Stimulated activated naive B cell treated with anti-CD40 and anti-IgM and Interleukin-4, amounts not matched to agents 10 μg/mL and 1 μg/mL and 100 μg/mL, for 72 hours (primary cell): ENCODE data around the gene BCLAF1.

Experiments used
- ATAC-seq, 2 donors: fragments of 150-1000 bp; cut with Tn5 transposase; replicated peaks; 2 replicates each; pipeline ENCODE4 v1.10.0; 2021; ENCODE audit warnings: moderate library complexity in 1 of 2
- DNase-seq: peaks from one replicate; pipeline ENCODE4 v3.0.0; 2021
- H3K27ac Mint-ChIP-seq: one replicate; pipeline ENCODE4 v1.8.0; 2022; ENCODE audit warnings: mild to moderate bottlenecking, mixed read lengths
- H3K27me3 Mint-ChIP-seq, 2 donors: one replicate each; pipeline ENCODE4 v1.8.0; 2022; ENCODE audit warnings: mixed read lengths in 2 of 2
- H3K36me3 Mint-ChIP-seq, 2 donors: one replicate each; pipeline ENCODE4 v1.8.0; 2022; ENCODE audit warnings: mixed read lengths in 2 of 2, mild to moderate bottlenecking in 1 of 2
- H3K4me1 Mint-ChIP-seq, 2 donors: one replicate each; pipeline ENCODE4 v1.8.0; 2022; ENCODE audit warnings: mixed read lengths in 2 of 2, mild to moderate bottlenecking in 1 of 2
- H3K4me3 Mint-ChIP-seq, 2 donors: one replicate each; pipeline ENCODE4 v1.8.0; 2022; ENCODE audit warnings: mild to moderate bottlenecking in 2 of 2, mixed read lengths in 2 of 2, moderate library complexity in 1 of 2
- H3K9me3 Mint-ChIP-seq, 2 donors: one replicate each; pipeline ENCODE4 v1.8.0; 2022; ENCODE audit warnings: mixed read lengths in 2 of 2, mild to moderate bottlenecking in 1 of 2

The BCLAF1 gene, protein sequence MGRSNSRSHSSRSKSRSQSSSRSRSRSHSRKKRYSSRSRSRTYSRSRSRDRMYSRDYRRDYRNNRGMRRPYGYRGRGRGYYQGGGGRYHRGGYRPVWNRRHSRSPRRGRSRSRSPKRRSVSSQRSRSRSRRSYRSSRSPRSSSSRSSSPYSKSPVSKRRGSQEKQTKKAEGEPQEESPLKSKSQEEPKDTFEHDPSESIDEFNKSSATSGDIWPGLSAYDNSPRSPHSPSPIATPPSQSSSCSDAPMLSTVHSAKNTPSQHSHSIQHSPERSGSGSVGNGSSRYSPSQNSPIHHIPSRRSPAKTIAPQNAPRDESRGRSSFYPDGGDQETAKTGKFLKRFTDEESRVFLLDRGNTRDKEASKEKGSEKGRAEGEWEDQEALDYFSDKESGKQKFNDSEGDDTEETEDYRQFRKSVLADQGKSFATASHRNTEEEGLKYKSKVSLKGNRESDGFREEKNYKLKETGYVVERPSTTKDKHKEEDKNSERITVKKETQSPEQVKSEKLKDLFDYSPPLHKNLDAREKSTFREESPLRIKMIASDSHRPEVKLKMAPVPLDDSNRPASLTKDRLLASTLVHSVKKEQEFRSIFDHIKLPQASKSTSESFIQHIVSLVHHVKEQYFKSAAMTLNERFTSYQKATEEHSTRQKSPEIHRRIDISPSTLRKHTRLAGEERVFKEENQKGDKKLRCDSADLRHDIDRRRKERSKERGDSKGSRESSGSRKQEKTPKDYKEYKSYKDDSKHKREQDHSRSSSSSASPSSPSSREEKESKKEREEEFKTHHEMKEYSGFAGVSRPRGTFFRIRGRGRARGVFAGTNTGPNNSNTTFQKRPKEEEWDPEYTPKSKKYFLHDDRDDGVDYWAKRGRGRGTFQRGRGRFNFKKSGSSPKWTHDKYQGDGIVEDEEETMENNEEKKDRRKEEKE

DNA sequence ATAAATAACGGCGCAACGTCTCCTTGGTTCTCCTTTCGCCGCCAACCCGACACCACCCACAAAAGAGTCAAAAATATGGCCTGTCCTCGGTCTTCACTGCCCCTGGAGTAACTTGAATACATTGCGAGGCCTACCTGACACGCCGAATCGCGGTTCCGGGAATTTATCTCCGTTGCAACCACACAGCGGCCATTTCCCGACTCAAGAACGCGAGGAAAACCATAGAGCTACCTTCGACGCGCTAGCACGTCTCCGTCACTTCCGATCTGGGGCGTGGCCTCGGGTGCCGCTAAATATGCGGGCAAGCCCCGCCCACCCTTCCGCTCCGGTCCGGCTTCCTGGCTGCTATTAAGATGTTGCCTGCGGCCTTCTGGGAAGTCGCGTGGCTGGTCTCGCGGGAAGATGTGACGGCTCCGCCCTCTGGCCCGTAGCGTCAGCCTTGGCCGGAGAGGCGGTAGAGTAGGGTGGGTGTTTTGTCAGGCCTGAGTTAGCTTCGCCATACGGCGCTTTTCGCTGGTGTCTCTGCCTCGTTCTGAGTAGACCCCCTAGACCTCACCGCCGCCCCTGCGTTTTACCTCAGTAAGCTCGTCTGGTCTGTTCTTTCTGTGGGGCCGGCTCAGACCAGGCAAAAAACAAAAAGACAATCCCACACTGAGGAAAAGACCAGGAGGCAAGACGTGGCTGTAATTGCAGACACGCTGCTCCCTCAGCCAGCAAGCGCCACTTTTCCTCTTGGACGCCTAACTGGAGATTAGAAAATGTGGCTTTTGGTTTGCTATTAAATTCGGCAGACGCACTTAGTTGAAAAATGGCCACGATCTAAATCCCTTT lies at the start of gene BCLAF1:
Gene BCLAF1, minus strand, starts transcription at position 268 of the 831 bp plus-strand sequence. CDS start 9,980 bp downstream, outside the sequence.
- peak within 1 kb of the TSS; percentile 96 to 99 for H3K4me3 Mint-ChIP-seq
- H3K36me3 Mint-ChIP-seq: peaks cover 24 to 33% of the 10 kb centered on the region in 2 donors
- DNase-seq: peak; percentile 100
- H3K27me3 Mint-ChIP-seq: no peaks in the 10 kb centered on the region
- no peaks in the 10 kb centered on the region for H3K9me3 Mint-ChIP-seq
- H3K4me1 Mint-ChIP-seq: peaks cover 22 to 33% of the 10 kb centered on the region in 2 donors
- peak within 1 kb of the TSS; percentile 100 for H3K27ac Mint-ChIP-seq
- peak; percentile 91 to 92 for ATAC-seq

DNA sequence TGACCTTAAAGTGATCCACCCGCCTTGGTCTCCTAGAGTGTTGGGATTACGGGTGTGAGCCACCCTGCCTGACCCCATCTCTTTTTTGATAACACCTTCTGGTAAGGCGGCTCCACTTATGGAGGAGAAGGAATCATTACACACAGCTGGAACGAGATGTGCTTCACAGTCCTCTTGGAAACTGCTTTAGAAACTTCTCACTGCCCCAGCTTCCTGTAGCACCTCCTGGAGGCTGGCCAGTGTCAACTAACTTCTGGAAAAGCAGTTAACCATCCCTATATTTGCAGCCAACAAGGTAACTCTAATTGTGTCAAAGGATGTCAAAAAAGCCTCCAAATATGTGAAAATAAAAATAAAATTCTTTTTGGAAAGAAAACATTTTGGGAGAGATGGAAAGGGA lies 48.8 kb upstream of the BCLAF1 start:
- Mint-ChIP-seq H3K4me1 (no peaks in the 10 kb centered on the region), H3K27ac (no peak overlapping the region), H3K9me3 (no peaks in the 10 kb centered on the region), H3K27me3 (no peaks in the 10 kb centered on the region), H3K4me3 (no peak overlapping the region), H3K36me3 (no peaks in the 10 kb centered on the region)
- ATAC-seq (no peak), DNase-seq (no peak)

DNA sequence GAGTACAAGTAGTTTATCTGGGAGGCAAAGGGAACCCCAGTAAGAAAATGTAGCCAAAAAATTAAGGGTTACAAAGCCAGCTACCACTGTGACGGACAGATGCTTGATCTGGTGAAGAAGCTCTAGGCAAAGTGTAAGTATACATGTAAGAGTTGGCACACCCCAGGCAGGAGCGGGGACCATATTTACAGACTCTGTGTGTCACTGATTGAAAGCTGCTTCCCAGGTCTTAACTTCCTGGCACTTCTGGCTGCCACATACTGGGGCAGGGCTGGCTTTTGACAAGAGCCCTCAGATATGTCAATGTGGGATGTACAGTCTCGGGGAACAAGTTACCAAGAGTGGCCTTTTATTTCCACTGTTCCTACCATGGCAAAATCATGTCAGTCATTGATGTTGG lies 48.0 kb upstream of the BCLAF1 start:
- Mint-ChIP-seq H3K36me3 (no peaks in the 10 kb centered on the region), H3K9me3 (no peaks in the 10 kb centered on the region), H3K4me3 (no peak overlapping the region), H3K4me1 (no peaks in the 10 kb centered on the region), H3K27me3 (no peaks in the 10 kb centered on the region), H3K27ac (no peak overlapping the region)
- DNase-seq (no peak), ATAC-seq (no peak)

DNA sequence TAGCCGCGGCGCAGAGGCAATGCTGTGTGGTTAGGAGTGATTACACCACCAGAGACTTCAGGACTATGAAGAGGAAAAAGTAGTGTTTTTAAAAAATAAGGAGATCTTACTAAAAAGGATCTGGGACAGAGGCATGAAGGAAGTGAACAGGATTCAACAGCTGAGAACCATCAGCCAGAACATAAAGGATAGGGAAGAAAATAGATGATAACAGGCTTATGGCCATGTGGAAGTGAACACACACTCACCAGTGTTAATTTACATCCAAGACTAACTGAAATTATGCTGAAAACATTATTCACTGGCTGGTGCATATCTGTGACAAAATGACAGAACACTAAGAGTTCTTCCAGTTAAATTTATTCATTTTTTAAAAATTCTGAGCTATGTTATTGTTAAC lies 47.5 kb upstream of the BCLAF1 start:
- H3K27me3 Mint-ChIP-seq: no peaks in the 10 kb centered on the region
- no peak overlapping the region for H3K4me3 Mint-ChIP-seq
- H3K27ac Mint-ChIP-seq: no peak overlapping the region
- no peak for DNase-seq
- H3K9me3 Mint-ChIP-seq: no peaks in the 10 kb centered on the region
- no peaks in the 10 kb centered on the region for H3K4me1 Mint-ChIP-seq
- ATAC-seq: no peak
- no peaks in the 10 kb centered on the region for H3K36me3 Mint-ChIP-seq

DNA sequence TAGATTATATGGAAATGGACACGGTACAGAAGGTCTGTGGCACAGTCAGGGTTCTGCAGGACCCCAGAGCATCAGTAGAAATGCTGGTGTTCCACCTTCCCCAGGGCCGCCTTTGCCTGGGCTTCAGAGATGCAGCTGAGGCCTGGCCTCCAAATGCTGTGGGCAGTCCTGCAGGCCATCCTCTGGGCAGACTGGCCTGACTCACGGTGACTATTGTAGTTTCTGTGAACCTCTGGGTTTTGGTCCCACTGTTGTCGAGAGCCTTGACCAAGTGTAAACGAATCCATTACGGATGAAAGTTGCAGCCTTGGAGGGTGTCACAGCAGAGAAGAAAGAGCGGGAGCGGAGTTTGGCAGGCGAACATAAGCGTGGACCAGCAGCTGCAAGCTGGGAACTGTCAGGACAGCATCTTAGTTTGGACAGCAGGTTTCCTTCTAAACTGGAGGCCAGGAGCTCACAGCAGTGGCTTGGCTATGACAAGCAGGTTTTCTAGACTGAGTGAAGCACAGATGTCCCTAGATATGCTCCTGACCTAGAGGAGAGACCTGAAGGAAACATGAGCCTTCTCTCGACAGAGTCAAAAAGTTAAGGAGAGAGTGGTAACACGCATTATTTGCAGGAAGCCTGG lies 46.2 kb upstream of the BCLAF1 start:
- no peaks in the 10 kb centered on the region for H3K4me1 Mint-ChIP-seq
- H3K36me3 Mint-ChIP-seq: no peaks in the 10 kb centered on the region
- H3K27ac Mint-ChIP-seq: no peak overlapping the region
- ATAC-seq: no peak
- no peak overlapping the region for H3K4me3 Mint-ChIP-seq
- DNase-seq: no peak
- no peaks in the 10 kb centered on the region for H3K9me3 Mint-ChIP-seq
- no peaks in the 10 kb centered on the region for H3K27me3 Mint-ChIP-seq

DNA sequence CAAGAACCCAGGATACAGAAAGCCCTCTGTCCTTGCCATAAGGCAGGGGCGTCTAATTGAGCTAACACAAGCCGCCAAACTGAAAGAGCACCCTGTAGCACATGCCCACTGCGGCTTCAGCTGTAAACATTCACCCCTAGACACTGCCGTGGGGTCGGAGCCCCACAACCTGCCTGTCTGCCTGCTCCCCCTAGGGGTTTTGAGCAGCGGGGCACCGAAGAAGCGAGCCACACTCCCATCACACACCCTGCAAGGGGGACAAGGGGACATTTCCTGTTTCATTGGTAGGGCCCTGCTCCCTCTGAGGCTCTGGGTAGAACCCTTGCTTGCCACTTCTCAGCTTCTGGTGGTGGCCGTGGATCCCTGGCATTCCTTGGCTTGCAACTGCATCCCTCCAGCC lies 45.2 kb upstream of the BCLAF1 start:
- Mint-ChIP-seq H3K4me3 (no peak overlapping the region), H3K27me3 (no peaks in the 10 kb centered on the region)
- no peak for DNase-seq

DNA sequence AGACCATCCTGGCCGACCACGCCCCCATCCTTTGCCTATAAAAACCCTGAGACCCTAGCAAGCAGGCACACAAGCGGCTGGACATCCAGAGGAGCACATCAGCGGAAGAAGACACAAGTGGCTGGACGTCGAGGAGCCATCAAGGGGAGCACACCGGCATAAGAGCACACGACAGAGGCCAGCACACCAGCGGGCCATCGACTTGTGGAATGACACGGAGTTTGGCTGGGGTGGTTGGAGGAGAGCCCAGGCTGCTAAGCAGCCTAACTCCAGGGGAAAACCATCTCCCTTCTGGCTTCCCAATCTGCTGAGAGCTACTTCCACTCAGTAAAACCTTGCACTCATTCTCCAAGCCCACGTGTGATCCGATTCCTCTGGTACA lies 44.8 kb upstream of the BCLAF1 start:
- no peaks in the 10 kb centered on the region for H3K36me3 Mint-ChIP-seq
- H3K4me1 Mint-ChIP-seq: no peaks in the 10 kb centered on the region
- no peaks in the 10 kb centered on the region for H3K9me3 Mint-ChIP-seq
- H3K27ac Mint-ChIP-seq: no peak overlapping the region
- H3K4me3 Mint-ChIP-seq: no peak overlapping the region
- no peaks in the 10 kb centered on the region for H3K27me3 Mint-ChIP-seq
- DNase-seq: no peak
- ATAC-seq: no peak

More for the DNA sequence above, 45.2 kb upstream of the BCLAF1 start:
- Mint-ChIP-seq H3K4me1 (no peaks in the 10 kb centered on the region), H3K36me3 (no peaks in the 10 kb centered on the region), H3K27ac (no peak overlapping the region), H3K9me3 (no peaks in the 10 kb centered on the region)
- ATAC-seq: no peak

DNA sequence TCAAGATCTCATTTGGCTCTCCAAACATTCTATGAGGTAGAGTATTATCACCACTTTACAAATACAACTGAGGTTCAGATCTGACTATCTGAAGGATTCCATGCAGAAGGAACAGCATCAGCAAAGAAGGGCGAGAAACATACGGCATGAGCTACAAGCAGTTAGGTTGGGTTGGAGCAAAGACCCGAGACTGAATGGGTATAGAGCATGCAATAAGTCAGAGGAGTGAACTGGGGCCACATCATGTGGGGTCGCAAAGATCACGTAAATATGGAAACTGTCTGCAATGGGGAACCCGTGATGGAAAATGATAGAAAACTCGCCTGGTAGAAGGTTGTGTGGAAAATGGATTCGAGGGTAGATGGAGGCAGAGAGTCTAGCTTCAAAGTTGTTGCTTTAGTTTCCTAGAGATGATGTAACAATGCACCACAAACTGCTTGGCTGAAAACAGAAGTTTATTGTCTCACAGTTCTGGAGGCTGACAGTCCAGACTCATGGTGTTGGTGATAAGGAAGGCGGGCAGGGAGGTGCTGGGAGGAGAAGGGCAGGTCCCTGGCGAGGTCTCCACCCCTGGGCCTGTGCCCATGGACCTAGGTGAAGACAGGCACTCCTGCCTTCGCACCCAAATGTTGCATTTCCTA lies 44.3 kb upstream of the BCLAF1 start:
- H3K27me3 Mint-ChIP-seq: no peaks in the 10 kb centered on the region
- H3K9me3 Mint-ChIP-seq: no peaks in the 10 kb centered on the region
- no peak for DNase-seq
- ATAC-seq: no peak
- no peaks in the 10 kb centered on the region for H3K4me1 Mint-ChIP-seq
- H3K27ac Mint-ChIP-seq: no peak overlapping the region
- H3K4me3 Mint-ChIP-seq: no peak overlapping the region
- H3K36me3 Mint-ChIP-seq: no peaks in the 10 kb centered on the region

DNA sequence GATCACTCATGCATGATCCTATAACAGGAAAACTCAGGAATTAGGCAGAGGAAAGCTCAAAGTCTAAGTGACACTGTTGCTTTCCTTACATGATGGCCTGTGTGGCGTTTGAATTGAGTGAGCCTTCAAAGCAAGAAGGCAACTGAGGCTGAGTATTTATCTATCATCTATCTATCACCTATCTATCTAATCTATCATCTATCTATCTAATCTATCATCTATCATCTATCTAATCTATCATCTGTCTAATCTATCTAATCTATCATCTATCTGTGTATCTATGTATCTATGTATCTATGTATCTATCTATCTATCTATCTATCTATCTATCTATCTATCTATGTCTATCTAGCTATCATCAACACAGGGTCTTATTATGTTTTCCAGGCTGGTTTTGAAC lies 41.8 kb upstream of the BCLAF1 start:
- DNase-seq (no peak), ATAC-seq (no peak)
- H3K27ac Mint-ChIP-seq: no peak overlapping the region
- H3K27me3 Mint-ChIP-seq: no peaks in the 10 kb centered on the region
- H3K9me3 Mint-ChIP-seq: no peaks in the 10 kb centered on the region
- H3K4me1 Mint-ChIP-seq: no peaks in the 10 kb centered on the region
- no peak overlapping the region for H3K4me3 Mint-ChIP-seq
- no peaks in the 10 kb centered on the region for H3K36me3 Mint-ChIP-seq

DNA sequence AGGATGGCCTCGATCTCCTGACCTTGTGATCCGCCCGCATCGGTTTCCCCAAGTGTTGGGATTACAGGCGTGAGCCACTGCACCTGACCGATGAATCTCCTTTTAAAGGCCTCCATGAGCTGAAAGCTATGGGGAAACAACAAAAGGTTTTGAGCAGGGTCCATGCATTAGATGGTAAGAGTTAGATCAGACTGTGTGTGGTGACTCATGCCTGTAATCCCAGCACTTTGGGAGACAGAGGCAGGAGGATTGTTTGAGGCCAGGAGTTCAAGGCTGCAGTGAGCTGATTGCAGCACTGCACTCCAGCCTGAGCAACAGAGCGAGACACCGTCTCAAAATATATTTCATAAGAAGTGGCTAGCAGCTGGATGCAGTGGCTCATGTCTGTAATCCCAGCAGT lies 41.0 kb upstream of the BCLAF1 start:
- no peaks in the 10 kb centered on the region for H3K36me3 Mint-ChIP-seq
- DNase-seq (no peak), ATAC-seq (no peak)
- no peaks in the 10 kb centered on the region for H3K9me3 Mint-ChIP-seq
- no peak overlapping the region for H3K4me3 Mint-ChIP-seq
- H3K27ac Mint-ChIP-seq: no peak overlapping the region
- H3K27me3 Mint-ChIP-seq: no peaks in the 10 kb centered on the region
- no peaks in the 10 kb centered on the region for H3K4me1 Mint-ChIP-seq

DNA sequence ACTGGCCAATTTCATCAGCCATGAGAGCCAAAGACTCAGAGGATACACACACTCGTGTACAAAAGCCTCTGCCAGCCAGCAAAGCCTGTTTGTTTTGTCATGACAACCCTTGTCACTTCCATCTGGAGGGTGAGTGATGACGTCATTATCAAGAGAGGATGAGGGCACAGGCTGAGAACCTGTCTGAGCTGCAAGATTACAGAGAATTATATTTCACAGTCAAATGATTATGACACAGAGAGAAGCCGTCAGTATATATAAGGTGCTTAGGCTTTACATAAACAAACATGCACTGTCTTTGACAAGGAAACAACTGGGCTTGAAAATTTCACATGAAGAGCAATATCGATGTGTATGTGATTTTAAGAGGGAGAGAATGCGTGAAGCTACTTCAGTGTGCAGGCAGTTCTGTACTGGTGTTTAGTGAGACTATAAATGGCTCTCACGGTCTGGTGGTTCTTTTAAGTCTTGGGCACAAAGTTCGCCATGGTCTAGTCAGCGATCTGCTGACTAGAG lies 36.5 kb upstream of the BCLAF1 start:
- DNase-seq (no peak), ATAC-seq (no peak)
- Mint-ChIP-seq H3K27me3 (no peaks in the 10 kb centered on the region), H3K27ac (no peak overlapping the region), H3K36me3 (no peaks in the 10 kb centered on the region), H3K4me1 (no peaks in the 10 kb centered on the region), H3K4me3 (no peak overlapping the region), H3K9me3 (no peaks in the 10 kb centered on the region)

DNA sequence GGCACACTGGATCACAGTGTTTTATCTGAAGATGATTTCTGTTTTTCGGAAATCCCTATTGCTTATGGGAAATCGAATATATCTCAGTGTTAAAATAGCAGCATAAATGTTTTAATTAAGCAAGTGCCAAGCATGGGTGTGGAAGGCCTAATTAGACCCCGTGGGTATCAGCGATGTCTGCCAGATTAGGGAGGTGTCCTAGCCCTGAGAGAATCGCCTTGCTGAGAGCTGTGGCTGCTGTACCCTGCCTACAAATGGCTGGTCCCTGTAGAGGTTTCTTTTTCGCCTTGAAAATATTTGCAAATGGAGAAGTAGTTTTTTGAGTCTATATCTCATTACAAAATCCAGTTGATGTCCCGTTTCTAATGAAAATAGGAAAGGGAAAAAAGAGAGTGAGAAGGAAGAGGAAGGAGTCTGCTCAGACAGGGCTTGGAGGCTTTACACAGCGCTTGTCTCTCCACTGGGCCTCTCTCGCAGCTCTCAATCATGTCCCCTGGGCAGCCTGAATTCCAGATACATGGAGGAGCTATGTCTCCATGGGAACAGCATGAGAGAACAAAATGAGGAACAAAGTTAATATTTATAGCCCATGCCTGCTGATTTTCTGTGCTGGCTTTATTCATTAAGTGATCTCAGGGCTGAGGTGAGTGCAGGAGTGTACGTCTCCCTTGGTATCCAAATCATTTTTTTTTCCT lies 35.2 kb upstream of the BCLAF1 start:
- no peaks in the 10 kb centered on the region for H3K4me1 Mint-ChIP-seq
- ATAC-seq: no peak
- H3K27ac Mint-ChIP-seq: no peak overlapping the region
- no peaks in the 10 kb centered on the region for H3K27me3 Mint-ChIP-seq
- no peak overlapping the region for H3K4me3 Mint-ChIP-seq
- no peaks in the 10 kb centered on the region for H3K36me3 Mint-ChIP-seq
- H3K9me3 Mint-ChIP-seq: no peaks in the 10 kb centered on the region
- DNase-seq: no peak
